Fibroblast of skin of back (primary cell): ENCODE measurements around the gene PTK6.

Experiments
- DNase-seq: peaks from one replicate; pipeline ENCODE4 v3.0.0-alpha.2; 2013

The PTK6 gene

DNA sequence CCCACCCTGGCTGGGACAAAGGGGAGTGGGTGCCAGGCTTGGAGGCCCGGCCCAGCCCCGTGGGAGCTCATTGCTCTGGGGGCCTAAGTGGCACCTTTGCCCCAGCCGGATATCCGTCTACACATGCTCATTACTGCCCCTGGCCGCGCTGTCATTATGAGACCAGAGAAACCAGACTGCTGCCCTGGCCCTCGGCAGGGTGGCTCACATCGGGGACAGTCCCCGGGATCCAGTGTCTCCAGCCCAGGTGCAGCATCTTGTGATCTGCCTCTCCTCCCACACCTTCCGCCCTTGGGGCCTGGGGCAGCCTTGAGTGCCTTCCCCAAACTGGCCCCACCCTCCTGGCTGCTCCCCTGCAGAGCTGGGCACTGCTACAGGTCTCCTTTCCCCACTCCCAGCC, 5.5 kb upstream of the PTK6 start:
- DNase-seq: no peak

DNA sequence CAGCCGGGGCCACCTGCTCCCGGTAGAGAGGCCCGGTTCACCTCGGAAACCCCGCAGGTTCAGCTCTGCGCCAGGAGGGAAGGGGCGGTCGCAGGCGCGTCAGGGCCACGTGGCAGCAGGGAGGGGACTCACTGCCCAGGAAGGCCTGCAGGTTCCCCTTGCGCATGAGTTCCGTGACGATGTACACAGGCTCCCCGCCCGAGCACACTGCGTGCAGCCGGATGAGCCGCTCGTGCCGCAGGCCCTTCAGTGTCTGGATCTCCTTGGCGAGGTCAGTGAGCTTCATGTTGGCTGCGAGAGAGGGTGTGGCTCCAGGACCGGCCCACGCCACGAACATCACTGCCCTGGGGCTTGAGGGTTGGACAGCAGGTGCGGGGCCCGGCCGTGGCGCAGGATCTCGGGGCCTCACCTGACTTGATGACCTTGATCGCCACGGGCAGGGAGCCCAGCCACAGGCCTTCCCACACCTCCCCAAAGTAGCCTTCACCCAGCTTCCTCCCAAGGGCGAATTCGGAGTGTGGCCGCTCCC, 4.9 kb upstream of the PTK6 start:
- DNase-seq: no peak

DNA sequence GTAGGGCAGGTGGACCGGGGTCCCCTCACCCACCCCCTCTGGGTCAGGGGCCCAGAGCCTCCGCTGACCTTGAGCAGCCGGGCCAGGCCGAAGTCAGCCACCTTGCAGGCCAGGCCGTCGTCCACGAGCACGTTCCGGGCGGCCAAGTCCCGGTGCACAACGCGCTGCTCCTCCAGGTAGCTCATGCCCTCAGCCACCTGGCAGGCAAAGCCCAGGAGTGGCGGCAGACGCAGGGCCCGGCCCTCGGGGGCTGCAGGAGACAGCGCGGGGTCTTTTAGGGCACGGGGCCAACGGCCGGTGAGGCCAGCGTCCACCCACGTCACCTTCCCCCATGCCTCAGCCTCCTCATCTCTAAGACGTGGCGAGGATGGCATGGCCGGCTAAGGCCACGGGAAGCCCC, 4.2 kb upstream of the PTK6 start:
- no peak for DNase-seq

DNA sequence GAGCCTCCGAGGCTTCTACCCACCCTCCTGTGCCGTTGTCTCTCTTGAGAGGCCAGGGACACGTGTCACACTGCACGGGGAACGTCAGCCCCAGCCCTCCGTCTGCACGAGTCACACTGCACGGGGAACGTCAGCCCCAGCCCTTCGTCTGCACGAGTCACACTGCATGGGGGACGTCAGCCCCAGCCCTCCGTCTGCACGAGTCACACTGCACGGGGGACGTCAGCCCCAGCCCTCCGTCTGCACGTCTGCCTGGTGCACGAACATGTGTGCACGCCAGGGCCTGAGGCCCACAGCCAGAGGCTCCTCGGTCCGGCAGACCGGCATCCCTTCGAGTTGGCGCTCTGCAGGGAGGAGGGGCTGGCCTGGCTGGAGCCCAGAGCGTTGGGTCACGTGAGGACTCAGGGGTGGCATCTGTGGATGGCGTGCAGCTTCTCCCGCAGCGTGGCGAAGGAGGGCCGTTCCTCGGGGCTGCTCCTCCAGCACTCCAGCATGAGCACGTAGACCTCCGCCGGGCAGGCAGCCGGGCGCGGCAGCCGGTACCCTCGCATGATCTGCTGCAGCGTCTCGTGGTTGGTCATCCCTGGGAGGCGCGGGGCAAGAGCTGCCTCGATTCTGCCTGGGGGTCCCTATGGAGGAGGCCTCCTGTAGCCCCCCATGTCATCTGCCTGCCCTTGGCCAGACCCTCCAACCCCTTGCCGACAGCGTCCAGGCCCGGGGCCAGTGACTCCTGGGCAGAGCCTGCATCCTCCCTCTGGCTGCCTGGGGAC, 3.4 kb upstream of the PTK6 start:
- peak; percentile 42 for DNase-seq

DNA sequence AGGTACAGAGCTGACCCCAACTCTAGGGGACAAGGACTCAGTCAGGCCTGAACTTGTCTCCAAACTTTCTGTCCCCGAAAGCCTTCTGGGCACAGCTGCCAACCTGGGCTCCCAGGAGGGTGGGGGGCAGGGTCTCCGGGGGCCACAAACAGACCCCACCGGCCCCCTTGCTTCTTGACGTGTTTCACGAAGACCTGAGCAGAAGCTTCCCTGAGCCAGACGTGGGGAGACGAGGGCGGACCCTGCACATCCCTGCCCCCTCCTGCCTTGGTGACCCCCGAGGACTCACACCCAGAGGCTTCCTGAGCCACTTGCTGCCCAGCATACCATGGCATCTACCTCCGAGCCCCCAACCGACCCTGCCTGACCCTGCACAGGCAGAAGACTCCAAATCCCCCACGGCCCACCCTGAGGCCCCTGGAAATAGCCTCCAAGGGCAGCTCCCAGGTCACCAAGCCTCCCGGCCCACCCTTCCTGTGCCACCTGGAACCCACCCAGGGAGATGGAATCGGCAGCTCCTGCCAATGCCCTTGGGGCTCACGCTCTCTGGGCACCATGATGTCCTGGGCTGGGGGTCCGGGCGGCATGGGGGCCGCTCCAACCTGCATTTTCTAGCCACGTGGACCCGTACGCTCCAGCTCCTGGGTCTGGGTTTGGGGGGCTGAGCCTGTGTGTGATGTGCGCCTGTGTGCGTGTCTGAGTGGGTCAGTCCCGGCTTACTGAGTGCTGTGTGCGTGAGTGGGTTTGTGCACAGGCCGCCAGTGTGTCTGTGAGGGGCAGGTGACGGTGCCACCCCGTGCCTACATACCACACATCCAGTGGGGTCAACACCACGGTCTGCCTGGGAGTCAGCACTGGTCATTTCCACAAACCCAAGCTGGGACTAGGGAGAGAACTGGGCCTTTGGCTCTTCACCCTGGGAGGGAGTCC, 2.5 kb upstream of the PTK6 start:
- no peak for DNase-seq

DNA sequence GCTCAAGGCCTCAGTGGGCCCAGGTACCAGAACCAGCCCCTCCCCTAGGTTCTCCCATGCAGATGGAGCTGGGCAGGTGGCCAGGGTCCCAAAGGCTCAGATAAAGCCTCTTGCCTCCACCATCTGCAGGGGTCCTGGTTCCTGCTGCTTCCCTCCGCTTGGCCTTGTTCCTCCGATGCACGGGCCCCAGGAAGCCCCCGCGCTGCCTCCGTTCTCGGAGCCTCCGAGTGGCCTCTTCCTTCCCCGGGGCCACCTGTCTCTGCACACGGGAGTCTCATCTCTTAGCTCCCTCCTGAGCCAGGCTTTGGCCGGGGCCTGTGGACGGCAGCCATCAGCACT, 1.9 kb upstream of the PTK6 start:
- no peak for DNase-seq

DNA sequence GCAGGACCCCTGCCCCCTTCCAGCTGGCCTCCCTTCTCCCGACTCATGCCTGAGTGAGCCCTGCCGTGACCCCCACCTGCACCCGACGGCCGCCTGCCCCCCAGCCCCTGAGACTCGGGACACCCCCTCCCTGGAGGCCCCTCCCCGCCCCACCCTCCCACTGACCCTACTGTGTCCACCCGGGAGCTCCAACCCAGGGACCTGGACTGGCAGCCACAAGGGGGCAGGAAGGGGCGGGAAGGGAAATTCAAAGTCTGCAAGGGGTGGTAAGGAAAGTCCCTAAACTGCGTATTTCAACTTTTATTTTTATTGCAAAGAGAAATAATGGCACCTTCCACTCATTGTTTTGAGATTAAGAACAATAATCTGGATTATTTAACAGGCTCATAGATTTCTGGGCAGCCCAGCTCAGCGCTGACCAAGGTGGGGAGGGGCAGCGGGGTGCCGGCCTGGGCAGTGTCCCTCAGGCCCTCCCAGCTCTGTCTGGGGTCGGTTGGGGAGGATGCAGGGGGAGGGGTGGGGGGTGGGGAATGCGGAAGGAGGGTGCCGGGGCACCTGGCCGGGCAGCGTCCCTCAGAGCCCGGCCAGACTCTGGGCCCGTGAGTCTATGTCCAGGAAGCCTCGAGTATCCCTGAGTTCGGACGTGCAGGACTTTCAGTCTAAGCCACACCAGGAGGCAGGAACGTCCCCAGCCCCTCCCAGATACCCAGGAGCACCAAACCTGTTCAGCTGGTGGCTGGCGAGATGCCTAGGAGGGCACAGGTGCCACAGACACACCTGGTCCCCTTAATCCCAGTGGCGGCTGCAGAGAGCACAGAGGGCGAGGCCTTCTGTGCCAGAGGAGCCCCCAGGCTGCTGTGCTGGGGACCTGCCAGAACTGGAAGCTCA, 1.3 kb upstream of the PTK6 start:
- no peak for DNase-seq

DNA sequence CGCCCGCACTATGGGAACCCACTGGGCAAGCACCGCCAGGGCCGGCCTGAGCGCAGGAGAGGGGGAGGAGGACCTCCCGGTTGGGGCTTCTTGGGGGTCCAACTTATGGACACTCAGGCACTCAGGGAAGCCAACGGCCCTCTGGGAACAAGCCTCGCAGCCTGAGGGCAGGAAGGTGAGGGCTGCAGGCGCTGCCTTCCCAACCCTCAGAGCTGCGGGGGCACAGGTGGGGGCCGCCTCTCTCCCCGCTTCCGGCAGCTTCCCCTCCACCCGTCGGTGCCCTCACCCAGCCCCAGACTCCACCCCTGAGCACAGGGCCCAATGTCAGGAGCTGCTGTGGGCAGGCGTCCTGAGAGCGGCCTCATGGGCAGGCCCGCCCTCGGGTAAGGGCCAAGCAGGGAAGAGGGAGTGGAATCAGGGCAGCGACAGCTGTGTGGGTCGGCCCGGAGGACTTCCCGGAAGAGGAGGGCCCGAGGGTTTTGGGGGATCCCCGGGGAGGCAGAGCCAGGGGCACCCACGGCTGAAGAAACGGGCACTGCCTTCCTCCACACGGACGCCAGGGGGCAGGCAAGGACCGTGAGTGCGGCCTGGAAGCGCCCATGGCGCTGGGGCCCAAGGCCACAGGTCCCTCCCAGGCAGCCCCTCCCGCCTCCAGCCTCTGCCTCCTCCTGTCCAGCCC, 488 bp upstream of the PTK6 start:
- DNase-seq: peak; percentile 73

DNA sequence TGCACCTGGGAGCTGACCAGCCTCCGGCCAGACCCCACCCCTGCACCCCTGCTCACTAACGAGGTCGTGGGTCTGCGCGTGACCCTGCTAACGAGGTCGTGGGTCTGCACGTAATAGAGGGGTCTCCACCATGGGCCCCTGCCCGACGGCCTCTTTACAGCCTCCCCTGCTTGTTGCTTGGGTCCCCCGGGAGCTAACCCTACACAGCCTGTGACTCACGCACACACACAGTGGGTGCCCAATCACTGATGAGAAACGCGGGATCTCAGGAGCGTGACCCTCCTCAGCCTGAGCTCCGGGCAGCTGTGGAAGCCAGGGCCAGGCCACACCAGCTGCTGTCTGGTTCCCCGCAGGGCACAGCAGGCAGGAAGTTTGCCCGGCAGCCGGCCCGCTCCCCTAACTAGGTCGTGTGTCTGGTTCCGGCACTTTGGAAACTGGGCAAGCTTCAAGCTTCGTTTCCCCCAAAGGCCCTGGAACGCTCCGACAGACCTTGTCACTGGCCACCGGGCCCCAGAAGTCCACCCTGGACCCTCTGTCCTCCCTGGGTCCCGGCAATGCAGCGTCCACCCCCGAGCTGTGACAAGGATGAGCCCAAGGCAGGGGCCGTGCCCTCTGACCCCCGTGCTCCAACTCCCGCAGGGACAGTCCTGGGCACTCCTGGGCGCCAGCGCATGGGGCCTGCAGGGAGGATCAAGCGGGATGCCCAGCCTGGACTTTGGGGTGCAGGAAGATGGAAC, 767 bp downstream of the PTK6 start:
- DNase-seq: peak; percentile 61

DNA sequence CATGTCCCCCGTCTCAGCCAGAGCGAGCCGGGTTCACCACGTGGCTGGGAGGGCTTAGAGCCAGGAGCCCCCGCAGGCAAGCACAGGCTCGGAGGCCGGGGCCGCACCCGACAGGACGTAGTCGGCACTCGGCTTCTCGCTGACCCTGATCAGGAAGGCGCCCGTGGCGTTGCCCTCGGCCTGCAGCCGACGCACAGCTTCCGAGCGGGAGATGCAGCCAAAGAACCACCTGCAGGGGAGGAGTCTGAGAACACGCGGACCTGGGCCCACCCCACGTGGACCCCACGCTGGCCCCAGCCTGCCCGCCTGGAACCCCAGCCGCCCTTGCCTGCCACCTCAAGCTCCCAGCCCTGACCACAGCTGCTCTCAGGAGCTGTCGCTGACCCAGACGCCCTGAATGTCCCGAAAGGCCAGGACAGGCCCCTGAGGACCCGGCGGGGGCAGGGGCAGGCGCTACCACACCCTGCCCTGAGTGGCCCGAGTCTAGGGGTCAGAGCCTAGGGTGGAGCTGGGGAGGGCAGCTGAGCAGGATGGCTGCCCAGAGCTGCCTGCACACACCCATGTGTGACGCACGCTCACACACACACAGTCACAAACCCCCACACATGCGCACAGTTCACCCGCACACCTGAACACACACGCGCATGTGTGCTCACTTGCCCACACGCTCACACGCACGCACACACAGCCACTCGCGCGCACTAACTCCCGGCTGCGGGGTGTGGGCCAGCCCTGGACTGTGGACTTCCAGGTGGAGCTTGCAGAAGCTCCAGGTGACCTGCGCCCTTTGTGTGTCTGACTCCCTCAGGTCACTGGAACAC, 2.1 kb downstream of the PTK6 start:
- no peak for DNase-seq

DNA sequence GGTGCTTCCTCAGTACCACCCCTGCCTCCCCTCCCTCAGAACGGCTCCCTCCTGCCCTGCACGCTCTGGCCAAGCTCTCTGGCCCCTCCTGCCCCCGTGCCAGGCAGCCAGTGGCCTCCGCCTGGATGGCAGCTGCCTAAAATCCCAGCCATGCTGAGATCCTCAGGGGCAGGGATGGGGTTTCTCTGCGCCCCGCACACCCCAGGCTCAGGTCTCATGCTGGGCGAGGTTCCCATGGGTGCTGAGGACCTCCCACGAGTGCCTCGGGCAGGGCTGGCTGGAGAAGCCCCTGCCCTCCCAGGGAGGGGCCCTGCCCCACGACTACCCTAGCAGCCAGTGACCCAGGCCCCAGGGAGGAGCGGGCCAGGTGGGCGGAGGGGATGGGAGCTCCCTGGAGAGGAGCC, 2.7 kb downstream of the PTK6 start:
- no peak for DNase-seq

DNA sequence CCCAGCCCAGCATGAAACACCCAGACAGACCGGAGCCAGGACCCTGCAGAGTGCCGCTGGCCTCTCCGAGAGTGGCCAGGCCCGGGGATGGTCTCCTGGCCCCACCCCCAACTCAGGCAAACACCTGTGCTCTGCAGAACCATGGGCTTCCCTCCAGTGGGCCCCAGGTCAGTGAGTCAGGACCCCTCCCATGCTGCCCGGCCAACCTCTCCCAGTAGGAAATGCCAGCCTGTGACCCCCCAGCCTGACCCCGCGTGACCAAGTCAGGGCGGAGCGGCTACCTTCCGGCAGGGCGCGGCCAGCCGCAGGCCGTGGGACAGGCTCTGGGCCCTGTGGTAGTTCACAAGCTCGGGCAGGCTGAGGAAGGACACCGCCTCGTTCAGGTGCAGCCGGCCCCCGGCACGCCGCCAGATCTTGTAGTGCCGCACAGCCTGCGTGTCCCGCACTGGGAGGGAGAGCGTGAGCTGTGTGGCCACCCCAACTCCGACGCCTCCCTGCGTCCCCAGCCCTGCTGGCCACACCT, 3.2 kb downstream of the PTK6 start:
- DNase-seq: no peak

DNA sequence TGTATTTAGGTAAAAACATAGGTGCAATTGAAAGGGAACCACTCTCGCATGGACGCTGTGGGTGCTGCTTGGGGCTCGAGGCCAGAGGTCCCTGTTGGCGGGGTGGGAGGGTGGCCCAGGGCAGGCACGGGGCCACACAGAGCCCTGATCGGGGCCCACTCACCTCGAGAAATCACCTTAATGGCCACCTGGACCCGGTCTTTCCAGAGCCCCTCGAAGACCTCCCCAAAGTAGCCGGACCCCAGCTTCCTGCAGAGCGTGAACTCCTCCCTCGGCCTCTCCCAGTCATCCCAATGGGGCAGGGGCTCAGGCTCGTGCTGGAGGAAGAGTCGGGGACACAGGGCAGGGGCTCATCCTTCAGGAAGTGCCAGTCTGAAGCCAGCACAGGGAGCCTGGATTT, 3.8 kb downstream of the PTK6 start:
- no peak for DNase-seq

DNA sequence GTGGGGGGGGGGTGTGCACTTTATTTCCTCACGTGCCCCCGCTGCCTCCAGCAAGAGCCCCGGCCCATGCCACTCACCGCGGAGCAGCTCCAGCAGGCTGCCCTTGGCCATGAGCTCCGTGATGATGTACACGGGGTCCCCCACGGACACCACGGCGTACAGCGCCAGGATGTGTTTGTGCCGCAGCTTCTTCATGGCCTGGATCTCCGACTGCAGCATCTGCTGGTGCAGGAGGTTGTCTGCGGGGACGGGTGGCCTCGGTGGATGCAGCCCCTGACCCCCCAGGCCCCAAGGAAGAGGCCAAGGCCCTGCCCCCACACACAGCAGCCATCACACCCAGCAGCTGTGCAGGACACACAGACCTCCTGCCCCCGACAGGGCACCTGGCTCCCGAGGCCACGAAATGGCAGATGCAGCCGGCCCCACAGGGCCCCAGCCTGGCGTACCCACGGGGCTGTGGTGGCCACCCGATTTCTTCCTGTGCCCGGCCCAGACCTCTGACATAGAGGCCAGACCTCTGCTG, 4.7 kb downstream of the PTK6 start:
- no peak for DNase-seq

DNA sequence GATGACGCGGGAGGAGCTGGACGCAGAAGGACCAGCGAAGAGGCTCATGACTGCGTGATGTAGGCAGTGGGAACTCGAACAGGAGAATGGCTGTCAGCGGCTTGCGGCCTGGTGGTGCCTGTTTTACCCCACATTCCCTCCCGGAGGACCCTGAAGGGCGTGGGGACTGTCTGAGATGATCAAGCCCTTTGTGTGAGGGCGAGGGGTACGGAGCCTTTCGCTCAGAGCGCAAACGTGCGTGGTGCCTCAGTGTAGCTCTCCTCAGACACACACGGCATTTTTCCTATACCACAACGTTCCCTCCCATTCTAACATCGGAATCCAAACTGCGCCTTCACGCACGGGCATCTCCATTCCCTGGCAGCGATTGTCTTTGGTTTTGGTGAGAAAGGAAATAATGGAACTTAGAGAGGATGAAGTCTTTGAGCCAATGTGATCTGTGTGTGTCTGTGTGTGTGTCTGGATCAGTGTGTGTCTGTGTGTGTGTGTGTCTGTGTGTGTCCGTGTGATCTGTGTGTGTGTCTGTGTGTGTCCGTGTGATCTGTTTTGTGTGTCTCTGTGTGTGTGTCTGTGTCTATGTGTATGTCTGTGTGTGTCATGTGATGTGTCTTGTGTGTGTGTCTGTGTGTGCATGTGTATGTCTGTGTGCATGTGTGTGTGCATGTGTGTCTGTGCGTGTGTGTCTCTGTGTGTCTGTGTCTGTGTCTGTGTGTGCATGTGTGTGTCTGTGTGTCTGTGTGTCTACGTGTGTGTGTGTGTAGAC, 5.3 kb downstream of the PTK6 start:
- no peak for DNase-seq

DNA sequence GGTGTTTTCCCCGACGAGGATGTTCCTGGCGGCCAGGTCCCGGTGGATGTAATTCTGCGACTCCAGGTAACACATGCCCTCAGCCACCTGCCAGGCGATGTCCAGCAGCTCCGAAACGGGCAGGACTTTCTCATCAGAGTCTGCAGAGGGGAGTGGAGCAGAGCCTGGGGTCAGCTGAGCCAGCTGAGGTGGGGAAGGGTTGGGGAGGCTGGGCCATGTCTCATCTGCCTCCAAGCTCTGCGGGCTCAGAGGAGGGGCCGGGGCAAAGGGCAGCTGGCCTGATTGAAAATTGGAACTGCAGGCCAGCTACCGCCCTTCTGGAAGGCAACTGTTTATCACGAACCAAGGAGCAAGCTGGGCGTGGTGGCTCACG, 6.4 kb downstream of the PTK6 start:
- DNase-seq: no peak

DNA sequence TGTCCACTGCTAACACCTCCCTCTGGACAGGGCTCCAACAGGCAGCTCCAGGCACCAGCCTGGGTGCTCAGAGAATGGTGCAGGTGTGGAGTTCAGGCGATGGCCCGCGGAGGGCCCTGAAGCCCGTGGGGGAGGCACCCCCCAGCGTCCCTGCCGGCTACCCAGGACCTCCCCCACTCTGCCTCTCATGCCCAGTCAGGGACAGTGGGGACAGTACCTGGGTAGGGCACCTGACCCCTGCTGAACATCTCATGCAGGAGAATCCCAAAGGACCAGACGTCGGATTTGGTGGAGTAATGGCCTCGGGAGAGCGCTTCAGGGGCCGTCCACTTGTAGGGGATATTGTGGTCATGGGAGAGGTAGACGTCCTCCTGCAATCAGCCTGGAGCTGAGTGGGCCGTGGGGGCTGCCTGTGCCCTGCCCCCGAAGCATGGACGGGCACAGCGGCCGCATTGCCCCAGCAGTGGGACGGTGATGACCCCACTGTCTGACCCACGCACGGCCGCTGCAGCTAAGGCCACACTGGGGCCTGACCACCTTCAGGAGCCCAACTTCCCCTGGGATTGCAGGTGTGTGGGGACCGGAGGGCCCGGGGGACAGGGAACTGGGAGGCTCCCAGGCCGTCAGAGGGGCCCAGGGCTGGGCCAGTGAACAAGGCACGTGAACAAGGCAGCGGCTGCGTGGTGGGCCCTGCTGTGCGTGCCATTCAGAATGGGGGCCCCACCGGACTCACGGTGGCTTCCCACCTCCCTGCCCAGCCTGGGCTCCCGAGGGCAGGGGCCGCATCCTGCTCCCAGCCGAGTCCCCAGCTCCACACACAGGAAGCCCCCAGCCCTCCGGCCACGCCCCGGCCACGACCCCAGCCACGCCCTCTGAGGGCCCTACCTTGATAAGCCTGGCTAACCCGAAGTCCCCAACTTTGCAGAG, 7.1 kb downstream of the PTK6 start:
- DNase-seq: no peak
